ENCODE data around the gene CPD. TPM values are rescaled to one million over a fixed set of nuclear protein-coding genes. Genes with fewer than 3 reads are reported as not detected.

CPD gene
- total RNA-seq, 3 donors from 2014 or later (not counting 1 experiment from before 2014, with no cell fraction given) = 67.3 to 94.5 (median 85.9) TPM

DNA sequence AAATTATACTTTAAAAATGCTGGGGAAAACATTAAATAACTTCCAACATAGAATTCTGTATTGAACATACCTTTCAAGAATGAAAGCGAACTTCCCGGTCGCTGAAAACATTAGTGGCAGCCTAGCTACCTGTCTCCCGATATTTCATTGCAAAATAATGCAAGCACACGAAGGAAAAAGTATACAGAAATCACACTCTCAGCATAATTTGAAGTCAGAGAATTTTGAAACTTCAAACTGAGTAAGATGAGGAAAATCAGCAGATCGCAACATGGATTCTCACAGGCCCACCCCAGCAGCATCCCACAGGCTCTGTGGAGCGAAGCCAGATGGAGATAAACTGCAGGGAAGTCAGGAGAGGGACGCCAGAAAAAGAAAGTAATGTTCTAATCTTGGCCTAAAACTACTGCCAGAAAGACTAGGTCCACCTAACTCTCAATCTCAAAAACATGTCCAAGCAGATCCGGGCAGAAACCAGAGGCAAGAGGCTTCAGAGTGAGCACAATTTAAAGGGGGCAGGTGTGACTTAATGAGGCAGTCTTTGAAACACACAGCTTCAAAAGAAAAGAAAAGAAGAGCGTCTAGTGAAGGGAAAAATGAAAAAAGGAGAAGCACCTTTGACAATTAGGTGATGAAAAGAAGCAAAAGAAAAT, 93.6 kb downstream of the CPD start:
- TF ChIP-seq CTCF (IDR thresholded peaks at IDR 0.05) = no peak
- H3K4me1 Mint-ChIP-seq = peaks cover 11 to 12% of the 10 kb centered on the region in 2 donors
- H3K9me3 ChIP-seq (ENCODE audit: control insufficient read depth, insufficient read depth, low read length) = no peaks in the 10 kb centered on the region
- H3K4me1 ChIP-seq (ENCODE audit: control insufficient read depth, insufficient read depth, low read length) = peaks cover 5% of the 10 kb centered on the region
- no peaks in the 10 kb centered on the region for H3K36me3 Mint-ChIP-seq
- no peak overlapping the region for H3K27ac ChIP-seq (ENCODE audit: low read length)
- no peak overlapping the region for H3K27ac Mint-ChIP-seq
- 83% methylated on average over 10 of the region's 10 CpGs for WGBS (ENCODE audit: insufficient coverage)
- peaks cover 3% of the 10 kb centered on the region for H3K27me3 ChIP-seq (ENCODE audit: control insufficient read depth, insufficient read depth, low read length)
- no peak overlapping the region for H3K4me3 Mint-ChIP-seq
- no peaks in the 10 kb centered on the region for H3K27me3 Mint-ChIP-seq (ENCODE audit: low read depth in 2 of 2)
- no peak for DNase-seq
- intact Hi-C loops (cut with micrococcal nuclease) = loop anchor here (10.0 kb wide), 1 partner anchor 352 kb away; the partner anchor contains the start of gene CRLF3
- H3K4me3 ChIP-seq (ENCODE audit: low read length) = no peak overlapping the region
- no peak for ATAC-seq
- no peaks in the 10 kb centered on the region for H3K36me3 ChIP-seq (ENCODE audit: control insufficient read depth, insufficient read depth, low read length)
- H3K9me3 Mint-ChIP-seq = no peaks in the 10 kb centered on the region

- H3K27me3 Mint-ChIP-seq (ENCODE audit: low read depth in 2 of 2) = no peaks in the 10 kb centered on the region
- Histone ChIP-seq H3K27ac (ENCODE audit: low read length) (no peak overlapping the region), H3K4me1 (ENCODE audit: control insufficient read depth, insufficient read depth, low read length) (peaks cover 12% of the 10 kb centered on the region), H3K27me3 (ENCODE audit: control insufficient read depth, insufficient read depth, low read length) (peaks cover 3% of the 10 kb centered on the region), H3K36me3 (ENCODE audit: control insufficient read depth, insufficient read depth, low read length) (peaks cover 4% of the 10 kb centered on the region), H3K4me3 (ENCODE audit: low read length) (no peak overlapping the region), H3K9me3 (ENCODE audit: control insufficient read depth, insufficient read depth, low read length) (no peaks in the 10 kb centered on the region)
- intact Hi-C loops (cut with micrococcal nuclease) = loop anchor here (5.0 to 10.0 kb wide), 2 partner anchors 242 to 350 kb away; partner anchors contain the start of gene CRLF3
- no peaks in the 10 kb centered on the region for H3K36me3 Mint-ChIP-seq
- no peak overlapping the region for H3K27ac Mint-ChIP-seq
- DNase-seq (no peak), ATAC-seq (no peak)
- peaks cover 21 to 28% of the 10 kb centered on the region in 2 donors for H3K4me1 Mint-ChIP-seq
- H3K4me3 Mint-ChIP-seq = no peak overlapping the region
- WGBS (ENCODE audit: insufficient coverage) = 90% methylated on average over 2 of the region's 2 CpGs
- TF ChIP-seq CTCF (IDR thresholded peaks at IDR 0.05) = no peak
- no peaks in the 10 kb centered on the region for H3K9me3 Mint-ChIP-seq
Measured at GRCh38 chr17:30475206-30475605, 96.5 kb downstream of the CPD start.

DNA sequence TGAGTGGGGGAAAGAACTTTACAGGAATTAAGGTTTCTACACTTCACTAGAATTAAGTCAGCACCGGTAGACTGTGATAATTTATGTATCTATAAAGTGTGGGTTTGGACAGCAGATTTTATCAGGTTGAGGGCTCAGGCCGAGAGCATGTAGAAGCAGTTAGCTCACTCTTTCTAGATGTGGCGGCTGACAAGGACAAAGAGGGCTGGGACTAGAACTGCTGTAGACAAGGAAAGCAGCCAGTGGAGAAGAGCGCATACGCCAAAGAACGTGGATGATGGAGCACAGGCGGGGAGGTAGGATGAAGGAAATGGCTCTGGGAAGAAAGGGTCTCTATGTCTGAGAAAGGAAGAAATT, 98.0 kb downstream of the CPD start:
- DNase-seq = no peak

More for the DNA sequence above, 98.0 kb downstream of the CPD start:
- TF ChIP-seq CTCF (IDR thresholded peaks at IDR 0.05) = no peak
- no peaks in the 10 kb centered on the region for H3K9me3 Mint-ChIP-seq
- no peaks in the 10 kb centered on the region for H3K36me3 Mint-ChIP-seq
- ATAC-seq = peak; percentile 2 to 58 (median 6)
- peaks cover 12% of the 10 kb centered on the region for H3K4me1 ChIP-seq (ENCODE audit: control insufficient read depth, insufficient read depth, low read length)
- H3K27ac ChIP-seq (ENCODE audit: low read length) = peak overlapping the region; percentile 85
- peak overlapping the region; percentile 99 for H3K4me3 Mint-ChIP-seq
- H3K27me3 ChIP-seq (ENCODE audit: control insufficient read depth, insufficient read depth, low read length) = peaks cover 3% of the 10 kb centered on the region
- intact Hi-C loops (cut with micrococcal nuclease) = loop anchor here (5.0 to 10.0 kb wide), 2 partner anchors 241 to 348 kb away; partner anchors contain the start of gene CRLF3
- 12% methylated on average over 7 of the region's 7 CpGs for WGBS (ENCODE audit: insufficient coverage)
- H3K4me3 ChIP-seq (ENCODE audit: low read length) = peak overlapping the region; percentile 78
- H3K4me1 Mint-ChIP-seq = peaks cover 21 to 28% of the 10 kb centered on the region in 2 donors
- H3K36me3 ChIP-seq (ENCODE audit: control insufficient read depth, insufficient read depth, low read length) = peaks cover 14% of the 10 kb centered on the region
- no peaks in the 10 kb centered on the region for H3K9me3 ChIP-seq (ENCODE audit: control insufficient read depth, insufficient read depth, low read length)
- H3K27me3 Mint-ChIP-seq (ENCODE audit: low read depth in 2 of 2) = no peaks in the 10 kb centered on the region
- H3K27ac Mint-ChIP-seq = peak overlapping the region; percentile 99
